Stimulated activated naive B cell treated with anti-CD40 and anti-IgM and Interleukin-4, amounts not matched to agents 10 μg/mL and 1 μg/mL and 100 μg/mL, for 72 hours (primary cell): Measurements from ENCODE around the gene JPH2.

ENCODE experiments used
- ATAC-seq, 2 donors: fragments of 150-1000 bp; cut with Tn5 transposase; replicated peaks; 2 replicates each; pipeline ENCODE4 v1.10.0; 2021; ENCODE audit warnings: moderate library complexity in 1 of 2
- DNase-seq: peaks from one replicate; pipeline ENCODE4 v3.0.0; 2021
- H3K27ac Mint-ChIP-seq: one replicate; pipeline ENCODE4 v1.8.0; 2022; ENCODE audit warnings: mild to moderate bottlenecking, mixed read lengths
- H3K27me3 Mint-ChIP-seq, 2 donors: one replicate each; pipeline ENCODE4 v1.8.0; 2022; ENCODE audit warnings: mixed read lengths in 2 of 2
- H3K36me3 Mint-ChIP-seq, 2 donors: one replicate each; pipeline ENCODE4 v1.8.0; 2022; ENCODE audit warnings: mixed read lengths in 2 of 2, mild to moderate bottlenecking in 1 of 2
- H3K4me1 Mint-ChIP-seq, 2 donors: one replicate each; pipeline ENCODE4 v1.8.0; 2022; ENCODE audit warnings: mixed read lengths in 2 of 2, mild to moderate bottlenecking in 1 of 2
- H3K4me3 Mint-ChIP-seq, 2 donors: one replicate each; pipeline ENCODE4 v1.8.0; 2022; ENCODE audit warnings: mild to moderate bottlenecking in 2 of 2, mixed read lengths in 2 of 2, moderate library complexity in 1 of 2
- H3K9me3 Mint-ChIP-seq, 2 donors: one replicate each; pipeline ENCODE4 v1.8.0; 2022; ENCODE audit warnings: mixed read lengths in 2 of 2, mild to moderate bottlenecking in 1 of 2

The JPH2 gene

GRCh38 chr20:44170816-44171410, 16.1 kb downstream of the JPH2 start:
- Mint-ChIP-seq H3K4me1 (no peaks in the 10 kb centered on the region), H3K36me3 (no peaks in the 10 kb centered on the region), H3K27ac (no peak overlapping the region), H3K27me3 (peaks cover 34 to 46% of the 10 kb centered on the region in 2 donors), H3K9me3 (peaks cover 3 to 4% of the 10 kb centered on the region in 2 donors), H3K4me3 (no peak overlapping the region)
- DNase-seq (no peak), ATAC-seq (no peak)

GRCh38 chr20:44167736-44168135, 19.3 kb downstream of the JPH2 start:
- no peak overlapping the region for H3K4me3 Mint-ChIP-seq
- ATAC-seq (no peak), DNase-seq (no peak)
- H3K9me3 Mint-ChIP-seq, result peaks cover 6 to 7% of the 10 kb centered on the region in 2 donors
- H3K4me1 Mint-ChIP-seq, result no peaks in the 10 kb centered on the region
- H3K36me3 Mint-ChIP-seq, result no peaks in the 10 kb centered on the region
- H3K27ac Mint-ChIP-seq, result no peak overlapping the region
- H3K27me3 Mint-ChIP-seq, result peaks cover 45 to 46% of the 10 kb centered on the region in 2 donors

DNA sequence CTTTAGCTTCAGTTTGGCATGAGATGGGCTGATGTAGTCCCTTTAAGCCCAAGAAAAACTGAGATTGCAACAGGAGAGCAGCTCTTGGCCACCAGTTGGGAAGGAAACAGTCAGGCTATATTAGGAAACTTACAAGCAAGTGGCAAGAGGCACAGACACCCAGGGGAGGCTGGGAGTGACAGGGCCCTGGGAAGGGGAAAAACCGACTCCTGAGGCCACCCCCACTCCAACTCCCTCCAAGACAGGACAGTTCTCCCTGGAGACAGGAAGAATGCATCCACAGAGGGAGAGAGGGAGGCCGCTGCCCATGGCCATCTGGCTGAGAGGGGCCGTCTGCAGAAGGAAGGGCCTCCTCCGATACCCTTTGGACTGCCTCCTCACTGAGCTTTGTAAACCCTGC, 20.5 kb downstream of the JPH2 start:
- peaks cover 44 to 49% of the 10 kb centered on the region in 2 donors for H3K27me3 Mint-ChIP-seq
- no peaks in the 10 kb centered on the region for H3K36me3 Mint-ChIP-seq
- H3K4me3 Mint-ChIP-seq, result no peak overlapping the region
- no peak overlapping the region for H3K27ac Mint-ChIP-seq
- H3K9me3 Mint-ChIP-seq, result peaks cover 6 to 7% of the 10 kb centered on the region in 2 donors
- DNase-seq (no peak), ATAC-seq (no peak)
- H3K4me1 Mint-ChIP-seq, result no peaks in the 10 kb centered on the region

DNA sequence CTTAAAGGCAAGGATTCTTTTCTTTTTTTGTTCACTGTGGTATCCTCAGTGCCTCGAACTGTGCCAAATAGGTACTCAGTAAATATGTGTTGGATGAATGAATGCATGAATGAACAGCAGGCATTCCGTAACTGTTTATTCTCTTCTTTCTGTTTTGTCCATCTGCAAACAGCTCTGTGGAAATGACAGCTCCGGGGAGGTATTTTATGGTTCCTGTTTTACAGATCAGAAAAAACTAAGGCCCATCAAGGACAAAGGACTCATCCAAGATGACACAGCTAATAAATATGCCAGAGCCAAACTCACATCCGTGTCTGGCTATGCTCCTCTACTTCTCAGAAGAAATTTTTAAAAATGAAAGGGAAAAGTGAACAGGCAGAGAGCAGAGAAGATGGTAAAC, 21.0 kb downstream of the JPH2 start:
- DNase-seq, result no peak
- Mint-ChIP-seq H3K27me3 (peaks cover 41 to 47% of the 10 kb centered on the region in 2 donors), H3K36me3 (no peaks in the 10 kb centered on the region), H3K4me3 (no peak overlapping the region), H3K9me3 (peaks cover 6 to 7% of the 10 kb centered on the region in 2 donors), H3K27ac (no peak overlapping the region), H3K4me1 (no peaks in the 10 kb centered on the region)
- ATAC-seq, result no peak

GRCh38 chr20:44160133-44160532, 26.9 kb downstream of the JPH2 start:
- Mint-ChIP-seq H3K27ac (no peak overlapping the region), H3K27me3 (peaks cover 39 to 57% of the 10 kb centered on the region in 2 donors), H3K9me3 (peaks cover 8 to 11% of the 10 kb centered on the region in 2 donors), H3K36me3 (no peaks in the 10 kb centered on the region), H3K4me1 (no peaks in the 10 kb centered on the region), H3K4me3 (no peak overlapping the region)
- DNase-seq (no peak), ATAC-seq (no peak)

DNA sequence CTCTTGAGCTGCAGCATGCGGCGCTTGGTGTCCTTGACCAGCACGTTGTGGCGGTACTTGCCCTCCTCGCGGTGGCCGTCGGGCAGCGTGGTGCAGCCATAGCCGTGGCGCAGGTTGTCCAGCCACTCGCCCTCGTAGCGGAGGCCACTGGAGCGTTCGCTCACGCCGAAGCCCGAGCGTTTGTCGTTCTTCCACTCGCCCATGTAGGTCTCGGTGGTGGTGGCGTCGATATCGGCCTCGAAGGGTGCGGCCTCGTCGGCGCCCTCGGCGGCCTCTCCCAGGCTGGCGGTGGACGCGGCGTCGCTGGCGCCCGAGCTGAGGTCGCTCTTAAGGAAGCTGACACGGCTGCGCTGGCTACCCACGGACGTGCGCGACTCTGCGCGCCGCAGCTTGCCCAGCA, 27.3 kb downstream of the JPH2 start:
- Mint-ChIP-seq H3K27me3 (peaks cover 39 to 57% of the 10 kb centered on the region in 2 donors), H3K4me3 (no peak overlapping the region)

DNA sequence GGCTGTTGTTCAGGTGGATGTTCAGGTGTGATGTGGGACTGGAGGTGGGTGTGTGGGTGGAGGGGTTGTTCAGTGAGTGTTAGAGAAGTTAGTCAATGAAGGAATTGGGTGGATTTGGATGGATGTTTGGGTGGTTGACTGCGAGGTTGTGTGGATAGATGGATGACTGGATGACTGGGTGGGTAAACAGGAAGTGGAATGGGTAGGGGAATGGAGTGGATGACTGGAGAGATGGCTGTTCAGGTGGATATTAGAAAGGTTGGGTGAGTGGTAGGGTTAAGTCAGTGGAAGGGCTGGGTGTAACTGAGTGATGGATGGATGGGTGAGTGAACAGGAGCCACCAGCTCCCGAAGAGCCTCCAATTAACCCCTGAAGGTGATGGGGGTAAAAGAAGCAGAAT, 27.9 kb downstream of the JPH2 start:
- Mint-ChIP-seq H3K9me3 (peaks cover 8 to 11% of the 10 kb centered on the region in 2 donors), H3K36me3 (no peaks in the 10 kb centered on the region), H3K27ac (no peak overlapping the region), H3K27me3 (peaks cover 35 to 53% of the 10 kb centered on the region in 2 donors), H3K4me3 (no peak overlapping the region), H3K4me1 (no peaks in the 10 kb centered on the region)
- no peak for DNase-seq
- ATAC-seq, result no peak

More for the DNA sequence above, 27.3 kb downstream of the JPH2 start:
- Mint-ChIP-seq H3K9me3 (peaks cover 8 to 11% of the 10 kb centered on the region in 2 donors), H3K27ac (no peak overlapping the region), H3K36me3 (no peaks in the 10 kb centered on the region), H3K4me1 (no peaks in the 10 kb centered on the region)
- DNase-seq, result no peak
- ATAC-seq, result no peak

GRCh38 chr20:44157061-44157460, 29.9 kb downstream of the JPH2 start:
- no peak overlapping the region for H3K4me3 Mint-ChIP-seq
- no peak overlapping the region for H3K27ac Mint-ChIP-seq
- no peaks in the 10 kb centered on the region for H3K4me1 Mint-ChIP-seq
- peaks cover 5 to 7% of the 10 kb centered on the region in 2 donors for H3K9me3 Mint-ChIP-seq
- peaks cover 23 to 37% of the 10 kb centered on the region in 2 donors for H3K27me3 Mint-ChIP-seq
- ATAC-seq (no peak), DNase-seq (no peak)
- no peaks in the 10 kb centered on the region for H3K36me3 Mint-ChIP-seq

GRCh38 chr20:44154521-44155001, 32.4 kb downstream of the JPH2 start:
- peaks cover 28 to 39% of the 10 kb centered on the region in 2 donors for H3K27me3 Mint-ChIP-seq
- no peaks in the 10 kb centered on the region for H3K36me3 Mint-ChIP-seq
- no peaks in the 10 kb centered on the region for H3K4me1 Mint-ChIP-seq
- peaks cover 5 to 7% of the 10 kb centered on the region in 2 donors for H3K9me3 Mint-ChIP-seq
- H3K4me3 Mint-ChIP-seq, result no peak overlapping the region
- no peak overlapping the region for H3K27ac Mint-ChIP-seq
- DNase-seq (no peak), ATAC-seq (no peak)

- H3K27me3 Mint-ChIP-seq, result peaks cover 28 to 40% of the 10 kb centered on the region in 2 donors
- peaks cover 0 to under 1% of the 10 kb centered on the region in 2 donors for H3K9me3 Mint-ChIP-seq
- no peak for DNase-seq
- no peak overlapping the region for H3K4me3 Mint-ChIP-seq
- no peaks in the 10 kb centered on the region for H3K36me3 Mint-ChIP-seq
- H3K4me1 Mint-ChIP-seq, result no peaks in the 10 kb centered on the region
- no peak for ATAC-seq
- no peak overlapping the region for H3K27ac Mint-ChIP-seq
Observed at GRCh38 chr20:44153636-44154043, 33.3 kb downstream of the JPH2 start.

DNA sequence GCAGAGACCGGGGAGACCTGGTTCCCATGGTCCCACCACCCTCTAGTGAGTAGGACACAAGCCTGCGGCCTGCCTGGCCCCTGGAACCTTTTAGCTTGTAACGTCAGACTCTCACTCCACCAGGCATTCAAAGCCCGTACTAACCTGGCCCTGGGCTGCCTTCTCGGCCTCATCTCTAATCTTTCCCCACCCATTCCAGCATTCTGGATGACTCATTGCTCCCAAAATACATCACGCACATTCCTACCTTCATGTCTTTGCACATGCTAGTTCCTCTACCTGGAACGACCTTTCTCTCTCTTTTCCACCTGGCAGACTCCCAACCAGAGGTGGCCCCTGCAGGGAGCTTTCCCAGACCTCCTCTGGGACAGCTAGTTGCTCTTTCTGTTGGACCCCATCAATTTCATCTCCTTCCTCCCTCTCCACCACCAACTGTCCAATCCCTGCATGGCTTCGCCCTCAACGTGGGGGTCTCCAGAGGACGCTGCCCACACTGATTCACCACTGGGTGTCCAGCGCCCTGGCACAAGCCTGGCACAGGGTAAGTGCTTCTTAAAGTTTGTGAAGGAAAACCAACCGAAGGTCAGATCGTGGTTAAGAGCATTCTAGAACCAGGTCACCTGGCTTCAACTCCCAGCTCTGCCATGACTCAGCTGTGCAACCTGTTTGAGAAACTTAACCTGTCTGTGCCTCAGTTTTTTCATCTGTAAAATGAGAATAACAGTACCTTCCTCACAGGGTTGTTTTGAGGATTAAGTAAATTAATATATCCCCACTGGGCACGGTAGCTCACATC, 35.2 kb downstream of the JPH2 start:
- Mint-ChIP-seq H3K36me3 (no peaks in the 10 kb centered on the region), H3K4me3 (no peak overlapping the region), H3K9me3 (no peaks in the 10 kb centered on the region), H3K4me1 (no peaks in the 10 kb centered on the region), H3K27ac (no peak overlapping the region), H3K27me3 (peaks cover 20 to 34% of the 10 kb centered on the region in 2 donors)
- ATAC-seq, result no peak
- DNase-seq, result no peak

- no peaks in the 10 kb centered on the region for H3K9me3 Mint-ChIP-seq
- ATAC-seq, result no peak
- H3K4me1 Mint-ChIP-seq, result no peaks in the 10 kb centered on the region
- peaks cover 28 to 39% of the 10 kb centered on the region in 2 donors for H3K27me3 Mint-ChIP-seq
- H3K4me3 Mint-ChIP-seq, result no peak overlapping the region
- no peaks in the 10 kb centered on the region for H3K36me3 Mint-ChIP-seq
- no peak overlapping the region for H3K27ac Mint-ChIP-seq
- DNase-seq, result no peak
Observed at GRCh38 chr20:44146272-44146671, 40.7 kb downstream of the JPH2 start.

- no peaks in the 10 kb centered on the region for H3K36me3 Mint-ChIP-seq
- DNase-seq (no peak), ATAC-seq (no peak)
- no peak overlapping the region for H3K4me3 Mint-ChIP-seq
- H3K27me3 Mint-ChIP-seq, result peaks cover 38 to 48% of the 10 kb centered on the region in 2 donors
- H3K9me3 Mint-ChIP-seq, result no peaks in the 10 kb centered on the region
- H3K27ac Mint-ChIP-seq, result no peak overlapping the region
- no peaks in the 10 kb centered on the region for H3K4me1 Mint-ChIP-seq
Observed at GRCh38 chr20:44145131-44145775, 41.7 kb downstream of the JPH2 start.

DNA sequence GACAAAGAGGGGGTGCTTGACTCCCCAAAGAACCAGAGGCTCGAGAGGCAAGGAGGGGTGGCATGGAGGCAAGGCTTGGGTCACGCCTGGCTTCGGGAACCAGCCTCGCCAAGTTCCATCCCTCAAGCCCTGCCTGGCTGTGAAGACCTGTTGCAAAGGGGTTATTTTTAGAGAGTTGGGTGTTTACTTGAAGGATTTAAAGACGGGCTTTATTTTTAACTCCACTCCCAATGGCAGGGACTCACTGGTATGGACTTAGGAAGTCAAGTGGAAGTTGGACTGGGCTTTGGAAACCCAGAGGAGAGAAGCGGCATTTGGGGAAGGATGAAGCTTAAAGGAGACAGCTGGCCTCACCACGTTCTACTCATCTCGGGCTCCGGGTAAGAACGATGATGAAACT, 43.1 kb downstream of the JPH2 start:
- H3K36me3 Mint-ChIP-seq, result no peaks in the 10 kb centered on the region
- no peak for DNase-seq
- H3K27ac Mint-ChIP-seq, result no peak overlapping the region
- peaks cover 35 to 48% of the 10 kb centered on the region in 2 donors for H3K27me3 Mint-ChIP-seq
- no peaks in the 10 kb centered on the region for H3K9me3 Mint-ChIP-seq
- H3K4me3 Mint-ChIP-seq, result no peak overlapping the region
- no peak for ATAC-seq
- H3K4me1 Mint-ChIP-seq, result no peaks in the 10 kb centered on the region
